GM12891 (cell line): ENCODE data around the gene LRRFIP2.

Source experiments
- POLR2A ChIP-seq: IDR thresholded peaks from 2 replicates; pipeline ENCODE4 v1.6.1; 2011; ENCODE audit warnings: low read depth, low read length, control low read depth
- POLR2AphosphoS5 ChIP-seq: IDR thresholded peaks from 2 replicates; pipeline ENCODE4 v1.6.1; 2011; ENCODE audit warnings: low read depth, low read length, control low read depth
- SPI1 ChIP-seq: IDR thresholded peaks from 2 replicates; pipeline ENCODE4 v1.6.1; 2011; ENCODE audit warnings: low read depth, low read length, control low read depth
- TAF1 ChIP-seq: IDR thresholded peaks from 2 replicates; pipeline ENCODE4 v1.6.1; 2011; ENCODE audit warnings: low read depth, low read length, control low read depth

- no peak for TF ChIP-seq POLR2AphosphoS5
- no peak for TF ChIP-seq TAF1
- no peak for TF ChIP-seq POLR2A
- TF ChIP-seq SPI1: no peak
Measured at GRCh38 chr3:37149257-37149656, 25.1 kb downstream of the LRRFIP2 start.
